DMS153 (cell line): ENCODE data around the gene MOAP1.
"Not testable (repeated sequence)": the region's sequence is repeated elsewhere in the genome, so short reads cannot be mapped to it uniquely, and the experiment has no call there.

Experiments used
- DNase-seq: peaks from one replicate; lab custom pipeline; 2025; lab: John Stamatoyannopoulos, UW

The MOAP1 gene, protein sequence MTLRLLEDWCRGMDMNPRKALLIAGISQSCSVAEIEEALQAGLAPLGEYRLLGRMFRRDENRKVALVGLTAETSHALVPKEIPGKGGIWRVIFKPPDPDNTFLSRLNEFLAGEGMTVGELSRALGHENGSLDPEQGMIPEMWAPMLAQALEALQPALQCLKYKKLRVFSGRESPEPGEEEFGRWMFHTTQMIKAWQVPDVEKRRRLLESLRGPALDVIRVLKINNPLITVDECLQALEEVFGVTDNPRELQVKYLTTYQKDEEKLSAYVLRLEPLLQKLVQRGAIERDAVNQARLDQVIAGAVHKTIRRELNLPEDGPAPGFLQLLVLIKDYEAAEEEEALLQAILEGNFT

GRCh38 chr14:93184391-93185348 is at the start of gene MOAP1, which contains the start of gene LYSET:
TSS of gene MOAP1 (minus strand) at chr14:93184897. CDS start at chr14:93184242, 655 bp downstream.
TSS of gene LYSET (plus strand) at chr14:93185317. CDS start at chr14:93185406, 89 bp downstream.
- peak; percentile 51 for DNase-seq

DNA sequence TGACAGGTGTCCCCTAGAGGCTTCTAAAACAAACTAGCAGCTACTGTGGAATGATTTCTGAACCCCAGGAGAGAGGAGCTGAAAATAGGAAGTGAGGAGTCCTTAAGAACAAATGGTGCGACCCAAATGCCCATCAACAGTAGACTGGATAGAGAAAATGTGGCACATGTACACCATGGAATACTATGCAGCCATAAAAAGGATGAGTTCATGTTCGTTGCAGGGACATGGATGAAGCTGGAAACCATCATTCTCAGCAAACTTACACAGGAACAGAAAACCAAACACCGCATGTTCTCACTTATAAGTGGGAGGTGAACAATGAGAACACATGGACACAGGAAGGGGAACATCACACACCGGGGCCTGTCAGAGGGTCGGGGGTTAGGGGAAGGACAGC is 48.4 kb upstream of the MOAP1 start:
- not testable (repeated sequence) for DNase-seq

GRCh38 chr14:93232159-93232558 is 47.5 kb upstream of the MOAP1 start:
- no peak for DNase-seq

DNA sequence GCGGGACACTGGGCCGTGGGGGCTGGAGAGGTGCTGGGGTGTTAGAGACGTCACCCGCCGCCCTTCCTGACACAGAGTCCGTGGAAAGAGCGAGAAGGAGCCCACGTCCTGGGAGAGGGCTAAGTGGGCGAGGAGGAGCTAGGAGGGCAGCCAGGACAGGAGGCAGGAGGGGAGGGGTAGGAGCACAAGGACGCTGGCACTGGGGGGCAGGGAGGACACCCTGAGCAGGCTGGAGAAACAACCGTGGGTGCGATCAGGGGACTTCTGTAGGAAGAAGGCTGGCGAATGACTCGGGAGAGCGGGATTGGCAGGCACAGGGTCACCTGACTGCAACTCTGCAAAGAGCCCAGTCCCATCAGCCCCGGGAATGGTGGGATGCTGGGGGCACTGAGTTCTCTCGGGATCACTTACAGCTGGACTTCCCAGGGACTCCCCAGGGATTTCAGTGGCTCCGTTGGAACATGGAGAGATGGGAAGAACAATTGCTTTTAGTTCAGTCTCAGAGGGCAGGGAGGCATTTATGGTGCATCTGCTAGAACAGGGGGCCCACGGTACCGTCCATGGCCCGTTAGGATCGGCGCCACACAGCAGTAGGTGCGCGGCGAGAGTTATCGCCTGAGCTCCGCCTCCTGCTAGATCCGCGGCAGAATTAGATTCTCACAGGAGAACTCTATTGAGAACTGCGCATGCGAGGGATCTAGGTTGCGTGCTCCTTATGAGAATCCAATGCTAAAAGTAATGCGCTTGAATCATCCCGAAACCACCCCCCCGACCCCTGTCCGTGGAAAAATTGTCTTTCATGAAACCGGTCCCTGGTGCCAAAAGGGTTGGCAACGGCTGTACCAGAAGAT is 46.7 kb upstream of the MOAP1 start:
- DNase-seq = no peak

- no peak for DNase-seq
Observed at GRCh38 chr14:93230539-93230938, 45.8 kb upstream of the MOAP1 start.

GRCh38 chr14:93228550-93228949 is 43.9 kb upstream of the MOAP1 start:
- DNase-seq = no peak

- no peak for DNase-seq
Observed at GRCh38 chr14:93223565-93223964, 38.9 kb upstream of the MOAP1 start.

- no peak for DNase-seq
Observed at GRCh38 chr14:93220509-93220908, 35.8 kb upstream of the MOAP1 start.

DNA sequence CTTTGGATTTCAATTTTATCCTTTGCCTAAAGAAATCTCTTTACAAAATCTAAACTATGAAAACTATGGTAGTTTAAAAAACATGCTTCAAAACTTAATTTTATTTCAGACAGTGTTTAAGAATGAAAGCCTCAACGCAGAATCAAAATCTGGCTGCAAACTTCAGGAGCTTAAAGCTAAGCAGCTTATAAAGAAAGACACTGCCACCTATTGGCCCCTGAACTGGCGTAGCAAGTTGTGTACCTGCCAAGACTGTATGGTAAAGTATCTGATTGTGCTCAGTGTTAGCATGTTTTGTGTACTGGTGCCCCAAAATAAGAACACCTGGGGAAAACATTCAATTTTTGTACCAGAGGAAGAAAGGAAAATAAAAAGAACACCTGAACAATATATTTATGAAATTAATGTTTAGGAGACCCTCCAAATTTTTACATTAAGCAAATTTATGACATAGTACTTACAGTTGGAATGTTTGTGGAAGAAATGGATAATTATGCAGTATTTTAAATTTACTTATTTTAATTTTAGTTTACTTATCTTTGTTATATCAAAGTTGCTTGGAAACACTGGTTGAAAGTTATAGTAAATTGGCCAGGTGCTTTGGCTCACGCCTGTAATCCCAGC is 34.5 kb upstream of the MOAP1 start:
- DNase-seq = peak; percentile 36

DNA sequence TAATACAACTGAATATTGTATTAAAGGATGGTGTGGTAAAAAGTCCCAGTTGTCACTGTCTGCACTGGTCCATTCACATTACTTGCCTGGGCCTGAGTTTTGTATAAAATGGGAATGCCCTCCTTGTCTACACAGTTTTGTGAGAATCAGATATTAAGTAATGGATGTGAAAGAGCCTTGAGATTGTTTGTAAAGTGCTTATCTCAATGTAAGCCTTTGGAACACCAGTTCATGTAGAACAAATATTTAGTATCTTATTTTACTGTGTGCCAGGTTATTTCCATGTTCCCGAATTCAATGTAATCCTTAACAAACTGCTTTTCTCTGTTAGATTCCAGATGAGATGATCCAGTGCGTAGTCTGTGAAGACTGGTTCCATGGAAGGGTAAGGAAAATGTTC is 29.9 kb upstream of the MOAP1 start:
- DNase-seq = no peak

DNA sequence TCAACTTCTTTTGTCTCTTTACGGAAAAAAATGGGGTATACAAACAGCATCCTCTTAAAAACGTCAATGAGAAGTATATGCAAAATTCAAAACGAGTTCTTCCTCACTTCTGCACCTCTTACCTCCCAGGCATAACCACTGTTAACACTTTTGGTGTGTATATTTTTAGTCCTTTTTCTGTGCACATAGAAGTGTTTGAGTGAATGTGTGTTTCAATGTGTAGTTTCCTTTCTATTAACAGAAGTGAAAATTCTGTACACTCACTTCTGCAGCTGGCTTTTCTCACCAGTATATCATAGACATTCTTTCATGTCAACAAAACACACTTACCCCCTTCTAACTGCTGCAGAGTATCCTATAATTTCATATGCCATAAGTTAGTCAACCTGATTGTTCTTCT is 27.7 kb upstream of the MOAP1 start:
- no peak for DNase-seq

- DNase-seq = no peak
Observed at GRCh38 chr14:93207468-93208308, 23.0 kb upstream of the MOAP1 start.

GRCh38 chr14:93206793-93207467 is 22.2 kb upstream of the MOAP1 start, which contains the start of the genes GON7 and UBR7:
TSS of gene GON7 (minus strand) at chr14:93207065. CDS start at chr14:93207037, 28 bp downstream.
TSS of gene UBR7 (plus strand) at chr14:93207256. CDS start at chr14:93207292, 36 bp downstream.
- DNase-seq = peak; percentile 97

GRCh38 chr14:93201155-93201704 is 16.5 kb upstream of the MOAP1 start:
- DNase-seq = no peak

GRCh38 chr14:93200553-93200952 is 15.9 kb upstream of the MOAP1 start:
- DNase-seq = no peak

- no peak for DNase-seq
Observed at GRCh38 chr14:93199031-93199430, 14.3 kb upstream of the MOAP1 start.

DNA sequence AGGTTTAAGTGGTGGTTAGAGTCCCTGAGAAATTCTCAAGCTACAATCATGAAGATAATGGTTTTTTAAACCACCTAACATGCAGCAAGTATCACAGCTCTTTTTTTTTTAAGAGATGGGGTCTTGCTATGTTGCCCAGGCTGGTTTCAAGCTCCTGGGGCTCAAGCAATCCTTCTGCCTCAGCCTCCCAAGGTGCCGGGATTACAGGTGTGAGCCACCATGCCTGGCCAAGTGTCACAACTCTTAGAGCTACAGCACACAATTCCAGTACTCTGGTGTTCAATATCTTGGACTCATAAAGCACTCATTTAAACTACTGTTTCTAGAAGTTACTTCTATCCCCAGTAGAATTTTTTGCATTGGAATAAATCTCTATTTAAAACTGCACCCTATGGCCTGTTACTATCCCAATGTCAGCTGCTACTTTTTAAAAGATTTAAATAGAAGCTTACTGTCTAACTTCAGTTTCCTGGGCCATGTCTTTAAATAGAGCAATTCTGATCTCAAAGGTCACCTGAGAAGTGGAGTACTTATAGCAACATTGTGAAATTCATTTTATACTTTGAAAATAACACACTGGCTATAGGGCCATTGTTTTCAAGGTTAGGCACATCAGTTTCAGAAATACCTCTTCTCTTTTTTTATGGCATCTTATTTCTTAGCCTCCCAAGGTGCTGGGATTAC is 10.8 kb upstream of the MOAP1 start:
- no peak for DNase-seq

DNA sequence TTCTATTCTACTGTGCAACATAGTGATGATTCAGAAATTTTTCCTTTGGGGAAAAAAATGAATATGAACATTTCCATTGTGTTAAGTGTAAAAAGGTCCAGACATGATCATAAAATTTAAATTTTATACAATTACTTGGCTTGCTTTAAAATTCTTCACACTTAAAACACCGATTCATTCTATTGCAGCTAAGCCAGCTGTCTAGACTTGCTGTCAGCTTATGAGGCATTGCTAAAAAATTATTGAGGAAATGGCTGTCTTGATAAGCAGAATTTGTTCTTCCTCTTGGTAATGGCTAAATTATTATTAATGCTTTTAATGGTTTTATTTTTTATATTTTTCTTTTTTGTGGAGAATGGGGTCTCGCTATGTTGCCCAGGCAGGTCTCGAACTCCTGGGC is 2.3 kb upstream of the MOAP1 start:
- DNase-seq = no peak

- DNase-seq = no peak
Observed at GRCh38 chr14:93186466-93186865, 1.8 kb upstream of the MOAP1 start.
